Memory B cell (primary cell): ENCODE measurements around the gene TAS2R20.
"Not testable (repeated sequence)": the region's sequence is repeated elsewhere in the genome, so short reads cannot be mapped to it uniquely, and the experiment has no call there.

Experiments
- ATAC-seq: fragments of 150-1000 bp; cut with Tn5 transposase; 2 replicates; pipeline ENCODE4 v1.10.0; 2021; ENCODE audit warnings: low read depth, mild to moderate bottlenecking, moderate library complexity
- DNase-seq, 2 donors: peaks; one replicate each; pipeline ENCODE4 v3.0.0; 2022; ENCODE audit warnings: low spot score in 2 of 2
- H3K27ac Mint-ChIP-seq: one replicate; pipeline ENCODE4 v1.8.0; 2022; ENCODE audit warnings: mild to moderate bottlenecking, moderate library complexity, mixed read lengths
- H3K27me3 Mint-ChIP-seq: one replicate; pipeline ENCODE4 v1.8.0; 2022; ENCODE audit warnings: mixed read lengths
- H3K36me3 Mint-ChIP-seq: one replicate; pipeline ENCODE4 v1.8.0; 2022; ENCODE audit warnings: mild to moderate bottlenecking, mixed read lengths
- H3K4me1 Mint-ChIP-seq: one replicate; pipeline ENCODE4 v1.8.0; 2022; ENCODE audit warnings: mixed read lengths
- H3K4me3 Mint-ChIP-seq: one replicate; pipeline ENCODE4 v1.8.0; 2022; ENCODE audit warnings: mild to moderate bottlenecking, moderate library complexity, mixed read lengths
- H3K9me3 Mint-ChIP-seq: one replicate; pipeline ENCODE4 v1.8.0; 2022; ENCODE audit warnings: mixed read lengths

Gene TAS2R20

GRCh38 chr12:10998204-10998603, at the start of gene TAS2R20:
TSS of gene TAS2R20 (minus strand) at chr12:10998304. CDS start at chr12:10997875, 429 bp downstream.
- Mint-ChIP-seq H3K9me3 (peaks cover 4% of the 10 kb centered on the region), H3K4me1 (no peaks in the 10 kb centered on the region)

GRCh38 chr12:11041366-11041765, 43.3 kb upstream of the TAS2R20 start:
- H3K4me3 Mint-ChIP-seq, H3K27ac Mint-ChIP-seq, H3K4me1 Mint-ChIP-seq, DNase-seq, H3K27me3 Mint-ChIP-seq, H3K9me3 Mint-ChIP-seq, ATAC-seq: not testable (repeated sequence)
- peaks cover 44% of the 10 kb centered on the region for H3K36me3 Mint-ChIP-seq

More at GRCh38 chr12:10998204-10998603, at the start of gene TAS2R20:
- H3K36me3 Mint-ChIP-seq, result peaks cover 17% of the 10 kb centered on the region
- ATAC-seq (no peak), DNase-seq (no peak)
- H3K4me3 Mint-ChIP-seq, result no peak within 1 kb of the TSS
- H3K27me3 Mint-ChIP-seq, result no peaks in the 10 kb centered on the region
- no peak within 1 kb of the TSS for H3K27ac Mint-ChIP-seq

- no peak overlapping the region for H3K4me3 Mint-ChIP-seq
- H3K36me3 Mint-ChIP-seq, result peaks cover 42% of the 10 kb centered on the region
- no peaks in the 10 kb centered on the region for H3K4me1 Mint-ChIP-seq
- ATAC-seq, result no peak
- H3K9me3 Mint-ChIP-seq, result peaks cover 5% of the 10 kb centered on the region
- no peak for DNase-seq
- H3K27ac Mint-ChIP-seq, result no peak overlapping the region
- H3K27me3 Mint-ChIP-seq, result no peaks in the 10 kb centered on the region
Measured at GRCh38 chr12:11040162-11040561, 42.1 kb upstream of the TAS2R20 start.

- no peaks in the 10 kb centered on the region for H3K27me3 Mint-ChIP-seq
- H3K36me3 Mint-ChIP-seq, result peaks cover 36% of the 10 kb centered on the region
- H3K27ac Mint-ChIP-seq, result no peak overlapping the region
- no peak for DNase-seq
- no peak overlapping the region for H3K4me3 Mint-ChIP-seq
- H3K9me3 Mint-ChIP-seq, result peaks cover under 1% of the 10 kb centered on the region
- H3K4me1 Mint-ChIP-seq, result no peaks in the 10 kb centered on the region
- no peak for ATAC-seq
Measured at GRCh38 chr12:11039171-11039570, 41.1 kb upstream of the TAS2R20 start.

GRCh38 chr12:11033959-11034358, 35.9 kb upstream of the TAS2R20 start:
- H3K36me3 Mint-ChIP-seq, result peaks cover 22% of the 10 kb centered on the region
- not testable (repeated sequence) for H3K4me3 Mint-ChIP-seq, H3K9me3 Mint-ChIP-seq, ATAC-seq, H3K27me3 Mint-ChIP-seq, DNase-seq, H3K27ac Mint-ChIP-seq, H3K4me1 Mint-ChIP-seq

- Mint-ChIP-seq H3K4me1 (no peaks in the 10 kb centered on the region), H3K27ac (no peak within 1 kb of the TSS), H3K36me3 (peaks cover 32% of the 10 kb centered on the region), H3K27me3 (no peaks in the 10 kb centered on the region), H3K4me3 (no peak within 1 kb of the TSS), H3K9me3 (no peaks in the 10 kb centered on the region)
- DNase-seq (no peak), ATAC-seq (no peak)
Measured at GRCh38 chr12:11031307-11031706, 33.2 kb upstream of the TAS2R20 start, which contains the start of gene TAS2R31. TSS of gene TAS2R31 (minus strand) at chr12:11031407. CDS start at chr12:11031335, 72 bp downstream.

- no peak overlapping the region for H3K27ac Mint-ChIP-seq
- no peak for DNase-seq
- no peaks in the 10 kb centered on the region for H3K27me3 Mint-ChIP-seq
- no peak for ATAC-seq
- H3K36me3 Mint-ChIP-seq, result peaks cover 30% of the 10 kb centered on the region
- H3K9me3 Mint-ChIP-seq, result peaks cover 4% of the 10 kb centered on the region
- peaks cover 6% of the 10 kb centered on the region for H3K4me1 Mint-ChIP-seq
- no peak overlapping the region for H3K4me3 Mint-ChIP-seq
Measured at GRCh38 chr12:11026118-11026517, 28.0 kb upstream of the TAS2R20 start.

- peaks cover 6% of the 10 kb centered on the region for H3K4me1 Mint-ChIP-seq
Measured at GRCh38 chr12:11023387-11023786, 25.3 kb upstream of the TAS2R20 start.

GRCh38 chr12:11022520-11022919, 24.4 kb upstream of the TAS2R20 start, which contains the start of gene TAS2R19:
TSS of gene TAS2R19 (minus strand) at chr12:11022620. CDS start at chr12:11022571, 49 bp downstream.
- Mint-ChIP-seq H3K4me1 (peaks cover 6% of the 10 kb centered on the region), H3K27ac (no peak within 1 kb of the TSS), H3K4me3 (no peak within 1 kb of the TSS), H3K9me3 (peaks cover 4% of the 10 kb centered on the region), H3K27me3 (no peaks in the 10 kb centered on the region), H3K36me3 (peaks cover 25% of the 10 kb centered on the region)
- no peak for DNase-seq
- ATAC-seq, result no peak

More at GRCh38 chr12:11023387-11023786, 25.3 kb upstream of the TAS2R20 start:
- Mint-ChIP-seq H3K27me3 (no peaks in the 10 kb centered on the region), H3K9me3 (peaks cover 4% of the 10 kb centered on the region), H3K4me3 (no peak overlapping the region), H3K27ac (no peak overlapping the region), H3K36me3 (peaks cover 32% of the 10 kb centered on the region)
- DNase-seq (no peak), ATAC-seq (no peak)

GRCh38 chr12:11016937-11017336, 18.8 kb upstream of the TAS2R20 start:
- no peak overlapping the region for H3K27ac Mint-ChIP-seq
- DNase-seq (no peak), ATAC-seq (no peak)
- H3K36me3 Mint-ChIP-seq, result peaks cover 12% of the 10 kb centered on the region
- peaks cover 1% of the 10 kb centered on the region for H3K4me1 Mint-ChIP-seq
- H3K9me3 Mint-ChIP-seq, result no peaks in the 10 kb centered on the region
- no peaks in the 10 kb centered on the region for H3K27me3 Mint-ChIP-seq
- H3K4me3 Mint-ChIP-seq, result no peak overlapping the region

- H3K27me3 Mint-ChIP-seq, result no peaks in the 10 kb centered on the region
- ATAC-seq (no peak), DNase-seq (no peak)
- no peak overlapping the region for H3K4me3 Mint-ChIP-seq
- peaks cover 8% of the 10 kb centered on the region for H3K36me3 Mint-ChIP-seq
- H3K9me3 Mint-ChIP-seq, result no peaks in the 10 kb centered on the region
- no peaks in the 10 kb centered on the region for H3K4me1 Mint-ChIP-seq
- H3K27ac Mint-ChIP-seq, result no peak overlapping the region
Measured at GRCh38 chr12:11015775-11016430, 17.8 kb upstream of the TAS2R20 start.

- no peaks in the 10 kb centered on the region for H3K9me3 Mint-ChIP-seq
- DNase-seq (no peak), ATAC-seq (no peak)
- no peaks in the 10 kb centered on the region for H3K27me3 Mint-ChIP-seq
- no peaks in the 10 kb centered on the region for H3K4me1 Mint-ChIP-seq
- no peak overlapping the region for H3K27ac Mint-ChIP-seq
- H3K36me3 Mint-ChIP-seq, result peaks cover 8% of the 10 kb centered on the region
- H3K4me3 Mint-ChIP-seq, result no peak overlapping the region
Measured at GRCh38 chr12:11014234-11014633, 16.1 kb upstream of the TAS2R20 start.

- H3K4me1 Mint-ChIP-seq, result no peaks in the 10 kb centered on the region
- ATAC-seq (no peak), DNase-seq (no peak)
- no peak overlapping the region for H3K27ac Mint-ChIP-seq
- H3K4me3 Mint-ChIP-seq, result no peak overlapping the region
- H3K36me3 Mint-ChIP-seq, result peaks cover 4% of the 10 kb centered on the region
- H3K9me3 Mint-ChIP-seq, result no peaks in the 10 kb centered on the region
- H3K27me3 Mint-ChIP-seq, result no peaks in the 10 kb centered on the region
Measured at GRCh38 chr12:11007608-11008007, 9.5 kb upstream of the TAS2R20 start.

GRCh38 chr12:10994307-10994706, 3.8 kb downstream of the TAS2R20 start:
- H3K4me3 Mint-ChIP-seq, result no peak overlapping the region

GRCh38 chr12:10989107-10989506, 9.0 kb downstream of the TAS2R20 start:
- H3K27me3 Mint-ChIP-seq, result no peaks in the 10 kb centered on the region
- ATAC-seq, result no peak

More at GRCh38 chr12:10994307-10994706, 3.8 kb downstream of the TAS2R20 start:
- ATAC-seq (no peak), DNase-seq (no peak)
- Mint-ChIP-seq H3K4me1 (no peaks in the 10 kb centered on the region), H3K9me3 (peaks cover 5% of the 10 kb centered on the region), H3K27ac (no peak overlapping the region), H3K27me3 (no peaks in the 10 kb centered on the region), H3K36me3 (peaks cover 27% of the 10 kb centered on the region)

More at GRCh38 chr12:10989107-10989506, 9.0 kb downstream of the TAS2R20 start:
- H3K36me3 Mint-ChIP-seq, result peaks cover 12% of the 10 kb centered on the region
- no peaks in the 10 kb centered on the region for H3K4me1 Mint-ChIP-seq
- H3K27ac Mint-ChIP-seq, result no peak overlapping the region
- DNase-seq, result no peak
- no peak overlapping the region for H3K4me3 Mint-ChIP-seq
- H3K9me3 Mint-ChIP-seq, result peaks cover 5% of the 10 kb centered on the region
